ENCODE results near the gene LGALS9. TPM values are rescaled to one million over a fixed set of nuclear protein-coding genes. Genes with fewer than 3 reads are reported as not detected.

The LGALS9 gene
- total and polyA plus RNA-seq, 2 experiments from 2014 or later: 0.48 to 0.73 TPM

GRCh38 chr17:27591986-27592385 lies 39.0 kb upstream of the LGALS9 start:
- H3K36me3 Mint-ChIP-seq (ENCODE audit: low read depth): peaks cover 4% of the 10 kb centered on the region; the same call in 1 of the 3 replicates
- H3F3A ChIP-seq (replicated peaks; ENCODE audit: low read depth): no peaks in the 10 kb centered on the region
- H3K4me3 Mint-ChIP-seq: no peak overlapping the region
- no peak overlapping the region for H2AFZ ChIP-seq
- 0 out of 2 replicates have a peak, but pooled peaks cover 5% of the 10 kb centered on the region for H3K36me3 ChIP-seq (ENCODE audit: insufficient read depth)
- no peaks in the 10 kb centered on the region for H3K79me2 ChIP-seq (replicated peaks; ENCODE audit: insufficient read depth)
- H3K27ac ChIP-seq (ENCODE audit: low read depth): no peak overlapping the region
- H3K4me1 Mint-ChIP-seq: peaks cover 14% of the 10 kb centered on the region
- no peak overlapping the region for H3K4me3 ChIP-seq
- H3K27ac Mint-ChIP-seq: no peak overlapping the region
- no peaks in the 10 kb centered on the region for H3K27me3 ChIP-seq (ENCODE audit: insufficient read depth)
- no peaks in the 10 kb centered on the region; the same call in 2 of the 3 replicates for H3K9me3 Mint-ChIP-seq
- no peaks in the 10 kb centered on the region for H4K20me1 ChIP-seq (replicated peaks; ENCODE audit: insufficient read depth)
- no peaks in the 10 kb centered on the region; the same call in 1 of the 2 replicates for H3K4me1 ChIP-seq (ENCODE audit: insufficient read depth)
- no peak for DNase-seq (ENCODE audit: low spot score)
- TF ChIP-seq STAT1 (IDR thresholded peaks at IDR 0.05; ENCODE audit: unreplicated experiment) (no peak), ETS1 (IDR thresholded peaks at IDR 0.05) (no peak), POLR2AphosphoS5 (IDR thresholded peaks at IDR 0.05; ENCODE audit: low read depth) (no peak), ZNF331 (CRISPR knock-in tag; IDR thresholded peaks at IDR 0.05; ENCODE audit: low read depth) (no peak), EZH2 (IDR thresholded peaks at IDR 0.05; ENCODE audit: low read depth, unreplicated experiment) (no peak), REST (IDR thresholded peaks at IDR 0.05; ENCODE audit: unreplicated experiment) (no peak), EZH2phosphoT487 (IDR thresholded peaks at IDR 0.05; ENCODE audit: unreplicated experiment) (no peak), NANOG (IDR thresholded peaks at IDR 0.05; ENCODE audit: borderline replicate concordance) (no peak), JUNB (IDR thresholded peaks at IDR 0.05; ENCODE audit: unreplicated experiment) (no peak), CREB1 (CRISPR knock-in tag; IDR thresholded peaks at IDR 0.05; ENCODE audit: low read depth) (no peak), ZNF462 (CRISPR knock-in tag; IDR thresholded peaks at IDR 0.05) (no peak), ZNF114 (CRISPR knock-in tag; IDR thresholded peaks at IDR 0.05) (no peak), CTCF (conservative IDR thresholded peaks at IDR 0.05; ENCODE audit: low read depth in 2 of 2) (no peak)
- no peak overlapping the region for H3K4me2 ChIP-seq
- H3K9me2 ChIP-seq (ENCODE audit: insufficient read depth): no peaks in the 10 kb centered on the region
- no peak for ATAC-seq
- peaks cover 8% of the 10 kb centered on the region for H3K27me3 Mint-ChIP-seq (ENCODE audit: insufficient read depth, low read depth, poor library complexity)
